GM12878 (cell line): ENCODE results near the gene IFT25. TPM values are rescaled to one million over a fixed set of nuclear protein-coding genes. Genes with fewer than 3 reads are reported as not detected.

Experiments used
- ATAC-seq: fragments of 200-7000 bp; cut with Tn5 transposase; 3 replicates; pipeline ENCODE4 v1.9.1; 2020; ENCODE audit warnings: mild to moderate bottlenecking, moderate library complexity
- BruUV-seq: library from RNA; stranded (reverse); fragments of 400-500 nt; replicated peaks from 2 replicates; lab custom pipeline; 2021; lab: Mats Ljungman, UMichigan
- CTCF ChIA-PET: fragments of 300-600 bp; sonication (Branson Sonifier 250); formaldehyde crosslinking; extraction: SDS; loops from one replicate; lab custom pipeline; 2021; ENCODE audit warnings: inconsistent platforms; lab: Yijun Ruan, JAX
- POLR2A ChIA-PET: fragments of 350-600 bp; formaldehyde crosslinking; extraction: SDS; loops from one replicate; lab custom pipeline; 2021; ENCODE audit warnings: inconsistent platforms; lab: Charles Lee
- RAD21 ChIA-PET: fragments of 300-600 bp; sonication (Branson Sonifier 250); formaldehyde crosslinking; loops from one replicate; lab custom pipeline; 2023; ENCODE audit warnings: antibody characterized with exemption; ENCODE audit not compliant: unreplicated experiment; lab: Charles Lee
- SMC1A ChIA-PET: fragments of 300-600 bp; sonication (Branson Sonifier 250); formaldehyde crosslinking; loops from one replicate; lab custom pipeline; 2023; ENCODE audit not compliant: unreplicated experiment, uncharacterized antibody; lab: Charles Lee
- DNase-seq: peaks from one replicate; pipeline ENCODE4 v3.0.0-alpha.2; 2011; ENCODE audit warnings: low read depth, low spot score
- FAIRE-seq: peaks from 3 replicates; lab custom pipeline; 2011; peaks lifted over from hg19 to GRCh38; lab: Jason Lieb, UNC
- H2AFZ ChIP-seq: 2 replicates; pipeline ENCODE4 v1.6.0; 2011; ENCODE audit warnings: low read depth, low read length, control low read depth; ENCODE audit not compliant: control insufficient read depth
- H3K27ac ChIP-seq: 2 replicates; pipeline ENCODE4 v1.5.1; 2011; ENCODE audit warnings: control low read depth; ENCODE audit not compliant: control insufficient read depth, insufficient read depth
- H3K27me3 ChIP-seq, 2 experiments: replicated peaks in 1 of 2; 2 replicates each; pipeline versions ENCODE4 v1.6.0 to v1.6.1; 2011; ENCODE audit warnings: low read length in 1 of 2; ENCODE audit not compliant: control insufficient read depth in 2 of 2, insufficient read depth in 2 of 2
- H3K36me3 ChIP-seq, 2 experiments: 2 replicates each; pipeline ENCODE4 v1.5.1; 2011; ENCODE audit warnings: low read length in 1 of 2; ENCODE audit not compliant: control insufficient read depth in 2 of 2, insufficient read depth in 2 of 2
- H3K4me1 ChIP-seq: 2 replicates; pipeline ENCODE4 v1.6.1; 2011; ENCODE audit warnings: mild to moderate bottlenecking, low read length, moderate library complexity, mixed read lengths; ENCODE audit not compliant: control insufficient read depth, insufficient read depth
- H3K4me2 ChIP-seq: 2 replicates; pipeline ENCODE4 v1.6.0; 2011; ENCODE audit warnings: control low read depth; ENCODE audit not compliant: control insufficient read depth, insufficient read depth
- H3K4me3 ChIP-seq: fragments of 200-600 bp; sonication (generic); 2 replicates; pipeline ENCODE4 v1.5.1; 2016
- H3K79me2 ChIP-seq: 2 replicates; pipeline ENCODE4 v1.6.0; 2011; ENCODE audit warnings: low read length; ENCODE audit not compliant: control insufficient read depth, insufficient read depth
- H3K9ac ChIP-seq: 2 replicates; pipeline ENCODE4 v1.8.0; 2011; ENCODE audit warnings: low read length, control low read depth, mixed read lengths; ENCODE audit not compliant: control insufficient read depth, insufficient read depth
- H3K9me3 ChIP-seq: replicated peaks from 3 replicates; pipeline ENCODE4 v1.5.1; 2011; ENCODE audit warnings: mild to moderate bottlenecking, low read length; ENCODE audit not compliant: control insufficient read depth, insufficient read depth
- H4K20me1 ChIP-seq: 2 replicates; pipeline ENCODE4 v1.6.0; 2011; ENCODE audit not compliant: control insufficient read depth, insufficient read depth
- CTCF ChIP-seq, 3 experiments: IDR thresholded peaks in 2 of 3; conservative IDR thresholded peaks in 1 of 3; 2 replicates each; pipeline ENCODE4 v1.5.1; 2011; ENCODE audit warnings: low read depth in 3 of 3, low read length in 3 of 3, mild to moderate bottlenecking in 3 of 3, control low read depth in 2 of 3, moderate library complexity in 2 of 3, inconsistent platforms in 1 of 3, mixed read lengths in 1 of 3; ENCODE audit not compliant: control insufficient read depth in 2 of 3, insufficient read depth in 1 of 3; ENCODE audit errors: extremely low read depth in 1 of 3
- E4F1 ChIP-seq: fragments of 450-650 bp; IDR thresholded peaks from 2 replicates; pipeline ENCODE4 v1.6.1; 2018; ENCODE audit warnings: borderline replicate concordance, mild to moderate bottlenecking; ENCODE audit not compliant: partially characterized antibody
- HDAC6 ChIP-seq: fragments of 200-600 bp; sonication (generic); IDR thresholded peaks from one replicate; pipeline ENCODE4 v1.8.0; 2017; ENCODE audit warnings: antibody characterized with exemption; ENCODE audit not compliant: unreplicated experiment
- HDGF ChIP-seq: fragments of 450-650 bp; IDR thresholded peaks from 2 replicates; pipeline ENCODE4 v1.6.1; 2016; ENCODE audit warnings: antibody characterized with exemption
- NR2C1 ChIP-seq: fragments of 450-650 bp; IDR thresholded peaks from 2 replicates; pipeline ENCODE4 v1.6.1; 2017; ENCODE audit warnings: antibody characterized with exemption, mild to moderate bottlenecking, moderate library complexity
- POLR2AphosphoS5 ChIP-seq: IDR thresholded peaks from 2 replicates; pipeline ENCODE4 v1.6.1; 2011; ENCODE audit warnings: mild to moderate bottlenecking, low read length, inconsistent platforms
- SREBF2 ChIP-seq: IDR thresholded peaks from 2 replicates; pipeline ENCODE4 v1.6.1; 2012; ENCODE audit warnings: mild to moderate bottlenecking, low read length
- STAT3 ChIP-seq: IDR thresholded peaks from 2 replicates; pipeline ENCODE4 v1.6.1; 2011; ENCODE audit warnings: low read depth, low read length, improper control_type of control experiment
- WRNIP1 ChIP-seq: IDR thresholded peaks from 2 replicates; pipeline ENCODE4 v1.6.1; 2011; ENCODE audit warnings: low read depth, low read length, improper control_type of control experiment, borderline replicate concordance
- ZBTB11 ChIP-seq: fragments of 450-650 bp; formaldehyde crosslinking; IDR thresholded peaks from 2 replicates; pipeline ENCODE4 v1.5.0; 2022; ENCODE audit warnings: mild to moderate bottlenecking, missing genetic modification characterization
- ZNF592 ChIP-seq: fragments of 450-650 bp; IDR thresholded peaks from 2 replicates; pipeline ENCODE4 v1.6.1; 2017; ENCODE audit warnings: mild to moderate bottlenecking, moderate library complexity
- WGBS: methylation state at CpG from one replicate; pipeline ENCODE4 v1.1.6; 2016; ENCODE audit warnings: low lambda C conversion rate; ENCODE audit not compliant: insufficient replicate concordance, insufficient coverage; ENCODE audit errors: missing lambda C conversion rate; 5-methylcytosine and 5-hydroxymethylcytosine counted together
- in situ Hi-C: fragments of 300-500 bp; cut with MboI; formaldehyde crosslinking; loops from 9 replicates; pipeline ENCODE4 v1.14.3; 2018; ENCODE audit warnings: mixed read lengths
- intact Hi-C: fragments of 100-400 bp; cut with micrococcal nuclease; formaldehyde crosslinking; loops from one replicate; pipeline ENCODE4 v1.14.2; 2022; ENCODE audit not compliant: unreplicated experiment
- polyA plus RNA-seq, 11 experiments: library from polyadenylated mRNA; depleted of rRNA in 4 of 11; unstranded in 6 of 11; stranded (reverse) in 5 of 11; fragments of >200 nt; fragmentation: Nextera tagmentation in 4 of 11; fragmentation: Illumina TruSeq in 1 of 11; extraction: Ambion mirVana in 4 of 11; extraction: Trizol in 1 of 11; gene quantifications; 1 replicate in 1 of 11; 2 replicates in 10 of 11; pipeline versions ENCODE4 v1.2.1 to v1.2.3, GENCODE V29; 2011 to 2016; ENCODE audit warnings: inconsistent platforms in 2 of 11, missing spikeins in 2 of 11, low read depth in 1 of 11
- total RNA-seq, 4 experiments: library from RNA; depleted of rRNA in 3 of 4; stranded (reverse); fragments of >200 nt in 3 of 4; fragmentation: Illumina TruSeq in 1 of 4; extraction: Trizol in 1 of 4; gene quantifications; 2 replicates each; pipeline versions ENCODE4 v1.2.1 to v1.2.3, GENCODE V29; 2013 to 2021

The IFT25 gene
- total and polyA plus RNA-seq, 10 of the 15 experiments (the other 5 are each of a cell fraction or from before 2014, with no cell fraction given), result 55.7 to 242 (median 131) TPM

- no peak overlapping the region for H3K27ac ChIP-seq
- WGBS, result 0% methylated on average over 2 of the region's 2 CpGs
- ChIA-PET POLR2A (interaction anchor here (1.3 to 1.4 kb wide), 3 partner anchors 10 to 46 kb away, joined by 3 to 10 read pairs (median 7); partner anchors contain the start of genes IFT25 and YIPF1), RAD21 (interaction anchor here (0.9 to 2.4 kb wide), 4 partner anchors 9 to 49 kb away, joined by 3 to 9 read pairs (median 6); partner anchors contain the start of genes IFT25 and YIPF1), CTCF (interaction anchor here (0.7 to 1.6 kb wide), 6 partner anchors 9 to 486 kb away, joined by 3 to 7 read pairs (median 4); partner anchors contain the start of gene YIPF1), SMC1A (interaction anchor here (1.7 to 3.0 kb wide), 2 partner anchors 25 to 49 kb away, joined by 4 to 13 read pairs; no protein-coding TSS in a partner anchor)
- intact Hi-C loops, result no loop called here
- H3K27me3 ChIP-seq, result no peaks in the 10 kb centered on the region
- in situ Hi-C loops, result no loop called here
- no TSS peak for BruUV-seq
- H3K9ac ChIP-seq, result no peak overlapping the region
- no peak overlapping the region for H3K4me2 ChIP-seq
- ATAC-seq (peak; percentile 48; the same call in 2 of the 3 replicates), DNase-seq (no peak), FAIRE-seq (no peak)
- H3K36me3 ChIP-seq, result no peaks in the 10 kb centered on the region
- no peaks in the 10 kb centered on the region for H3K4me1 ChIP-seq
- H2AFZ ChIP-seq, result no peak overlapping the region
- H3K79me2 ChIP-seq, result no peaks in the 10 kb centered on the region
- no peaks in the 10 kb centered on the region for H3K9me3 ChIP-seq
- no peaks in the 10 kb centered on the region for H4K20me1 ChIP-seq
- no peak overlapping the region for H3K4me3 ChIP-seq
- no peak for TF ChIP-seq HDGF
- no peak for TF ChIP-seq HDAC6
- no peak for TF ChIP-seq ZNF592
- no peak for TF ChIP-seq POLR2AphosphoS5
- no peak for TF ChIP-seq E4F1
- no peak for TF ChIP-seq NR2C1
- no peak for TF ChIP-seq STAT3
- no peak for TF ChIP-seq WRNIP1
- no peak for TF ChIP-seq ZBTB11 (CRISPR knock-in tag)
- no peak for TF ChIP-seq SREBF2
- TF ChIP-seq CTCF (IDR thresholded peaks at IDR 0.05 in 2 of 3, conservative IDR thresholded peaks at IDR 0.05 in 1 of 3; ENCODE audit: control insufficient read depth in 2 of 3, extremely low read depth in 1 of 3, insufficient read depth in 1 of 3, low read depth in 3 of 3, low read length in 3 of 3), result no peak
Measured at GRCh38 chr1:53899206-53899628, 46.3 kb downstream of the IFT25 start.
